ENCODE data around the gene INPP5J.
"Not testable (repeated sequence)": the region's sequence is repeated elsewhere in the genome, so short reads cannot be mapped to it uniquely, and the experiment has no call there.

INPP5J gene, protein sequence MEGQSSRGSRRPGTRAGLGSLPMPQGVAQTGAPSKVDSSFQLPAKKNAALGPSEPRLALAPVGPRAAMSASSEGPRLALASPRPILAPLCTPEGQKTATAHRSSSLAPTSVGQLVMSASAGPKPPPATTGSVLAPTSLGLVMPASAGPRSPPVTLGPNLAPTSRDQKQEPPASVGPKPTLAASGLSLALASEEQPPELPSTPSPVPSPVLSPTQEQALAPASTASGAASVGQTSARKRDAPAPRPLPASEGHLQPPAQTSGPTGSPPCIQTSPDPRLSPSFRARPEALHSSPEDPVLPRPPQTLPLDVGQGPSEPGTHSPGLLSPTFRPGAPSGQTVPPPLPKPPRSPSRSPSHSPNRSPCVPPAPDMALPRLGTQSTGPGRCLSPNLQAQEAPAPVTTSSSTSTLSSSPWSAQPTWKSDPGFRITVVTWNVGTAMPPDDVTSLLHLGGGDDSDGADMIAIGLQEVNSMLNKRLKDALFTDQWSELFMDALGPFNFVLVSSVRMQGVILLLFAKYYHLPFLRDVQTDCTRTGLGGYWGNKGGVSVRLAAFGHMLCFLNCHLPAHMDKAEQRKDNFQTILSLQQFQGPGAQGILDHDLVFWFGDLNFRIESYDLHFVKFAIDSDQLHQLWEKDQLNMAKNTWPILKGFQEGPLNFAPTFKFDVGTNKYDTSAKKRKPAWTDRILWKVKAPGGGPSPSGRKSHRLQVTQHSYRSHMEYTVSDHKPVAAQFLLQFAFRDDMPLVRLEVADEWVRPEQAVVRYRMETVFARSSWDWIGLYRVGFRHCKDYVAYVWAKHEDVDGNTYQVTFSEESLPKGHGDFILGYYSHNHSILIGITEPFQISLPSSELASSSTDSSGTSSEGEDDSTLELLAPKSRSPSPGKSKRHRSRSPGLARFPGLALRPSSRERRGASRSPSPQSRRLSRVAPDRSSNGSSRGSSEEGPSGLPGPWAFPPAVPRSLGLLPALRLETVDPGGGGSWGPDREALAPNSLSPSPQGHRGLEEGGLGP

DNA sequence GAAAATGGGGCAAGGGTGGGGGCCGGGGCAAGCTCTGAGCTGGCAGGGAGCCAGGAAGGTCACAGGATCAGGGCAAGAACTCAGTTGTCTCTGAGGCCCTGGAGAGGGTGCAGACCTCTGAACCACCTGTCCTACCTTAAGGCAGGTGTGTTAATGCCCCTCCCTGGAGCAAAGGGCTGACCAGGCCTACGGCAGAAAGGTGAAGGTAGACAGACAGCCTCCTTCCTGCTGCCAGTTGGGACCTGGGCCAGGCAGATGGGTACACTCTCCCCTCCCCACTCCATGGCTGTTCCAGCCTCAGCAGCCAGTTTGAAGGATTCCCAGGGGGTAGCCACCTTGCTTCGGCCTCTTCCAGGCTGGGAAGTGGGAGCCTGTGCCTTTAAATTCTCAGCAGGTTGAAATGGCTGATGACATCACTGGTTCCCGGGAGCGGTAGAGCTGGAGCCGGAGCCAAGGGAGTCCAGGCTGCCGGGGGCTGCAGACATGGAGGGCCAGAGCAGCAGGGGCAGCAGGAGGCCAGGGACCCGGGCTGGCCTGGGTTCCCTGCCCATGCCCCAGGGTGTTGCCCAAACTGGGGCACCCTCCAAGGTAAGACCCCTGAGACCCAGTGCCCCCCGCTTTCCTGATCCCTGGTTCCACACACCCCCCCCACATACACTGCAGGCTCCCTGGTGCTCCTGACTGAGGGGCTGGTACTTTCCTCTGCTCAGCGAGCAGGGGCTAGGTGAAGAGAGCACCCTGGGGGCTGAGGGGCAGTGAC is at the start of gene INPP5J:
TSS of gene INPP5J (plus strand) at position 435 of the 760 bp plus-strand sequence. CDS start at position 484, 49 bp downstream.
- no peak for DNase-seq (ENCODE audit: low read depth)

DNA sequence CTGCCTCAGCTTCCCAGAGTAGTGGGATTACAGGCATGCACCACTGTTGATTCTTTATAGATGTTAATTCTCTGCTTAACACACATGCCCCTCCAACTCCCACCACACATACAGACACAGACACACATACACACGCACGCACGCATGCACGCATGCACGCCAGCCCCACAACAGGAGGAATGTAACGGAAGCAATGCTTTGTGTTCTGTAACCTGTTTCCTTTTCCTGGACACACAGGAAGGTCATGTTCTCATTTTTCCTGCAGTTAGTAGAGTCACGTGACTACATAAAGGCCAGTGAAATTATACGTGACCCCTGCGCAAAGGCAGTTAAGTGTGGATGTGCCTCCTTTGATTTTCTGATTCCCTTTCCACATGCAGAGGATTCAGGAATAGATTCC is 49.6 kb upstream of the INPP5J start:
- DNase-seq (ENCODE audit: low read depth): not testable (repeated sequence)

DNA sequence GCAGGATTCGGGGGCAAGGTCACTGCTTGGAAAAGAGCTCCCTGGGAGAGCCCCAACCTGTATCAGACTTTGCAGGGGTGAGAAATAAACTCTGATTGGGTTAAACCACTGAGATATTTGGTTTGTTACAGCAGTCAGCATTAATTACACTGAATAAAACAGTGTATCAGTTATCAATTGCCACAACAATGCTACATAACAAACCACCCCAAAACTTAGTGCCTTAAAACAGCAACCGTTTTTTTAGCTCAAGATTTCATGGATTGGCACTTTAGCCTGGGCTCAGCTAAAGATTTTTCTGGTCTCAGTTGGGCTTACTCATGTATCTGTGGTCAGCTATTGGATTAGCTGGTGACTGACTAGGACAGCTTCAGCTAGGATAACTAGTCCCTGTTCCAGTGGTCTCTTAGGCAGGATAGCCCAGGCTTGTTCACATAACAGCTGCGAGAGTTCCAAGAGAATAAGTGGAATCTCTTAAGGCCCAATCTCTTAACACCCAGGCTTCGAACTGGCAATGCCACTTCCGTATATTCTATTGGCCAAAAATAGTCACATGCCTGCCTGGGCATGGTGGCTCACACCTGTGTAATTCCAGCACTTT is 49.1 kb upstream of the INPP5J start:
- DNase-seq (ENCODE audit: low read depth): not testable (repeated sequence)

DNA sequence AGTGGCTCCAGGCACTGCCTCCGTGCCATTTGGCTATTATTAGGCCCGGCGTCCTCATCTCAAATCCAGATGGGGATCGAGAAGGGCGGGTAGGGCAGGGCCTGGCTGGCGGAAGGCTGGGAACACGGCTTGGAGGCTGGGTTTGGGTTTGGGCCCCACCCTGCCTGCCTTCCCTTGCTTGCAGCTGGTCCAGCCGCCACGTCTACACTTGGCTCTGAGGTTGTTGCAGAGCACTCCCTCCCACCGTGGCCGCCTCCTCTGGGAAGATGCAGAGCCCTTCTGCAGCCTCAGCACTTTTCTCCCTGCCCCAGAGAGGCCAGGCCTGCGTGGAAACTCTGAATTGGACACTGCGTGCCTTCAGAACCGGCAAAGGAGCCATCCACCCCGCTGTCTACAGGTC is 46.8 kb upstream of the INPP5J start:
- DNase-seq (ENCODE audit: low read depth): no peak

DNA sequence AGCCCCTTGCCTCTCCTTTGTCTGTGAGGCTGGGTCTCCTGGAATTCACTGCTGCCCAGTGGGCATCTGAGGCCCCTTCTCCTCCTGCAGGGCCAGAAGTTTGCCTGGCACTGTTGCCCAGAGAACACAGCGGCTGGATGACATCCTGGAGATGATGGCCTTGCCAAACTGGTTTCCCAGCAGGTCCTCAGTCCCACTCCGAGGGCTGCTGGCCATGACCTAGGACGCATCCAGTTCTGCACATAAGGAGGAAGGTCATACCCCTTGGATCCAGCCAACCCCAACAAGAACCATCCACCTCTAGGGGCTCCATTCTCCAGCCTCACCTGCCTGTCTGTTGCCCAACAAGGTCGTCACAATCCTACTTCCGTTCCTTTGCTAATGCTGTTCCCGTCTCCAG is 45.1 kb upstream of the INPP5J start:
- DNase-seq (ENCODE audit: low read depth): no peak

DNA sequence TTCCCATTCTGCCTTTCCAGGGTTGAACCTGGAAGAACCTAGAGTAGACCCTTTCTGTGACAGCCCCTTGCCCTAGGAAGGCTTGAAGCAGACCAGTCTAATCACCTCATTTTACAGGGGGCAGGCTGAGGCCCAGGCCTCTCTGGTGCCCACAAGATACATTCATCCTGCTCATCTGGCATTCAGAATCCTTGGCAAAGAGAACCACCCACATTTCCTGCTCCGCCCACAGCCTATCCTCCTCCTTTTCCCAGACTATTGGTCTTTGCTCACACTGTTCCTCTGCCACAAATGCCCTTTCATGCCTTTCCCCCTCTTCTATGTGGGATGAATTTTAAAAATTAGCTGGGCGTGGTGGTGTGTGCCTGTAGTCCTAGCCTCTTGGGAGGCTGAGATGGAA is 44.4 kb upstream of the INPP5J start:
- DNase-seq (ENCODE audit: low read depth): not testable (repeated sequence)

DNA sequence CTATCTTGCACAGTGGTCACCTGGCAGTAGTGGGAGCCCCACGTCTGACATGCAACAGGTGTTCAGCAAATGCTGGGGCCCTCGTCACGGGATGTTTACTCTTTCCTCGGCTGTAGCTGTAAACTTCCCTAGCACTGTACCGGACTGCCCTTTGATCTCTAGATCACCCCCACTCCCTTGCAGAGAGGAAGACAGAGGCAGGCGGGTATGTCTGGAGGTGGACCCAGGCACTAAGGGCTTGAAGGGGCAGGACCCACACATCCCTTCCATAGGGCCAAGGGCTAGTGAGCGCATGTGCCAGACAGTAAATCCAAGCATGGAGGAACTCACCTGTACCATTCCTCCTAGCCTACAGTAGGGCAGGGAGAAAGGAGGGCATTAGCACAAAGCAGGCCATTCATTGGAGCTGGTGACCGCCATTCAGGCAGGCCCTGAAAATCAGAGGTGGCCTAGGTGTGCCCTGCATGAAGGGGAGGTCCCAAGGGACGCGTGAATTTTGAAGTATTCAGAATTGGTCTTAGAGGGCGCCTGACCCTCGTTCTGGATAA is 43.6 kb upstream of the INPP5J start:
- no peak for DNase-seq (ENCODE audit: low read depth)

DNA sequence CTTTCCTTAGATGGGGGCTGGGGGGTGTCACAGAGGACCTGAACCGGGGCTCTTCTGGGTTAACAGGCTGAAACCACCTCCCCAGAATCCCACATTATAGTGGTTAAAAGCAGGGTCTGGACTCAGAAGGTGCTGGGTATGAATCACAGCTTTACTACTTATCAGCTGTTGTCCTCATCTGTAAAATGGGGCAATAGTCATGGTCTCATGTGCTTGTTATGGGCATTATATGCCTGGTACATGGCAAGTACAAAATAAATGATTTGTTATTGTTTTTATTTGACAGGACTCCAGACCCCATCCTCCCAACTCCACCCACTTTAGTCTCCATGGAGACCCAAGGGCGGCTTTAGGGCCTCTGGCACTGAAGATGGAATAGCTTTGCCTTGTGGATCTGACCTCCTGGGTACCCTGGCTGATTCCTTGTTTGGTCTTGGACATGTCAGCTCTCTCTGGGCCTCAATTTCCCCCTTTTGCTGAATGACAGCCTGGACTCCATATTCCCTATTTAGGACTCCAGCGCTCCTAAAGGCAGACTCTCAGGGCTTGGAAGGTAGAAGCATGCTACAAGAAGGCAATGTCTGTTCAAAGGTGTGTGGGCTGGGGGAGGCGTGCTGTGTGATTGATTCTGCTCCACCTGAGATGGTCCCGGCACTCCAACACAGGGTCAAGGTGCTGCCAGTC is 42.5 kb upstream of the INPP5J start:
- no peak for DNase-seq (ENCODE audit: low read depth)

DNA sequence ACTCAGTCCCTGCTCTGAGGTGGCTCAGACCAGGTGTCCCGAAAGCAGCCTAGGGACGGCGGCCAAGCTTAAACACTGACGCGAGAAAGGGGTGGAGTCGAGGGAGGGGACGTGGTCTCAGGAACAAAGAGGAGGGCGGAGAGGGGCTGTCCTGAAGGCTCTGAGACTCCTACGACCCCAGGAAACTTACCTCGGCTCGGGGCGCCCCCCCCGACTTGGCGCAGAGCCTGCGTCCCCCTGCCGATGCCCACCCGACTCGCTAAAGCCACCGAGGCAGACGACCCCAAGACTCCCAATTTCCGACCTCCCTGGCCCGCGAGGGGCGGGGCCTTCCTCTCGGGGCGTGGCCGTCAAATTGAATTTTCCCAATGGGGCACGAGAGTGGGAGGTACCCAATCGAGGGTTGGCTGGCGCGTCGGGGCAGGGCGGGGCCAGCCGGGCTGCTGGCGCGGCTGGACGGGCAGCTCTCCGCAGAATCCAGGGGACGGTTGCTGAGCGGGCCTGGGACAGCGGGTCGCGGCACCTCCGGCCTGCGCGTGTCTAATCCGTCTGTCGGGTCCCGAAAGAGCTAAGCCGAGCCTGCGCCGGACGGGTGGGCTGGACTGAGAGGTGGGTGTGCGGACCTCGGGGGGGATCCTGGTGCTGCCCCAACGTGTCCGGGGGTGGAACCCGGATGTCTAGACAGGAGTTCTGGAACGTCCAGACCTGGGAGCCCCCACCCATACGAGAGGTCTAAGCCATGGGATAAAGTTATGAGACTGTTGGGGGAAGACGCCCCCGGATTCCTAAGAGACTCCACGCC is 41.7 kb upstream of the INPP5J start, which contains the start of gene SMTN:
TSS of gene SMTN (plus strand) at position 471 of the 802 bp plus-strand sequence. CDS start 1,941 bp downstream, outside the sequence.
- peak; percentile 85 for DNase-seq (ENCODE audit: low read depth)

DNA sequence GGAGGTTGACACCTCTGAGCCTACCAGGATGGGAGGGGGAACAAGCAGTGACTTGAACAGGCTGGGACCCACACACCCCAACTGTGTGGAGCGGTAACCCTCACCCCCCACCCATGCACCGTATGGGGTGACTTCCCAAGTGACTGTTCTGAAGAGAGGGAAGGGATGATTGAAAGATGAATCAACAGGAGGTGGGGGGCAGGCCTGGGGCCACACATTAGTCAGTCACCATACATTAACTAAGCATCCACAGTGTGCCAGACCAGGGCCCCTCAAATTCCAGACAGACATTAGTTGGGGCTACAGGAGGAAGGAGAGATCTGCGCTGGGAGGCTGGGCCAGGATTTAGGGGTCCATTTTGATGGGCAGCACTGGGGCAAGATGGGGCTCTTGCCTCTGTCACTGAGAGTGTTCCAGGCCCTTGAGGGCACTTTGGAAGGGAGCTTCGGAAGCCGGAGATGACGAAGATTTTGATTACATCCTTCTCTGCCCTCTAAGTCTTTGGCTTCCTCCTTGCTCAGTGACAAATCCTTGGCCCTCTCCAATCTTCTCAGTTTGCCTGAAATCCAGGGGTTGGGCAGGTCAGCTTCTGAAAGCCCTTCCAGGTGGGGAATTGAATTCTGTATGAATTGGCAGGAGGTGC is 40.7 kb upstream of the INPP5J start:
- DNase-seq (ENCODE audit: low read depth): no peak

DNA sequence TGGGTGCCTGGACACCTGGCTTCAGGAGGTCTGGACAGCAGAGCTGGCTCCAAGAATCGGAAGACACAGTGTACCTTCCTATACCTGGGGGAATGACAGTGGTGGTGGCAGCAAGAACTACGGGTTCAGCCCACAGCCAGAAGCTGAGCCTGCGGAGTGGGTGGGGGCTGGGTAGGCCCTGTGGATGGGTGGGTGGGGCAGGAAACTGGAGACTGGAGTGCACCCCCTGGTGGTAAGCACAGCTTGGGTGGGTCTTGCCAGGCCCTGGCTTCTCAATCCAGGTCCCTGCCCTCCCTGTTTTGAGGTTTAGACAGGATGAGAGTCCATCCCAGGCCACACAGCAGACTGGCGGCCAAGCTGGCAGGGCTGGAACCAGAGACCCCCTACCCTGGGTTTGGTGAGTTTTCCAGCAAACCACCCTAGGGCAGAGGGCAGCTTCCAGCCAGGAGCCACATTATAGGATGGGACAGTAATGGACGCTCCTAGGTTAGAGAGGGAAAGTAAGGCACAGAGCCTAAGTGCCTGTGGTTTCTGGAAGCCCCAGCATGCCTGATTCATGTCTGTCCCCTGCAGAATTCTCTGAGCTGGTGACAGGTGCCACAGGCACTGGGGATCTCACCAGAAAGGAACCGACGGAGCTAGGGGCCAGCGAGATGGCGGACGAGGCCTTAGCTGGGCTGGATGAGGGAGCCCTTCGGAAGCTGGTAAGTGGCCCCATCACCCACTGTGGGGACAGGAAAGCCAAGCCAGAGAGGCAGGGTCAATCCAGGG is 40.0 kb upstream of the INPP5J start:
- DNase-seq (ENCODE audit: low read depth): no peak

DNA sequence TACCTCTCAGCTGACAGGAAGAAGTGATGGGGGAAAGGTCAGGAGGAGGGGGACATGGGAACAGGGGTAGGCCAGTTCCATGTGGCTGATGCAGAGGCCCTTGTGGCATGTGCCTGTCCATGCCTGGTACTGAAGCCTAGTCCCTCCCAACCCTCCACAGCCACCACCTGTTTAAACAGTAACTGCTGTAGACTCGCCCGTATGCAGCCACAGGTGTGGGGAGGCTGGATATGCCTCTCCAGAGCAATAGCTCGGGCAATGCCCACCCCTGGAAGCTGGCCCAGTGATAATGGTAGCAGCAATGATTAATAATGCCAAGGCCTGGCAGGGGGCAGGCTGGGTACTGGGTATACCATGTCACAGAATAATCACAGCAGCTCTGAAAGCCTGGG is 39.4 kb upstream of the INPP5J start:
- DNase-seq (ENCODE audit: low read depth): no peak

DNA sequence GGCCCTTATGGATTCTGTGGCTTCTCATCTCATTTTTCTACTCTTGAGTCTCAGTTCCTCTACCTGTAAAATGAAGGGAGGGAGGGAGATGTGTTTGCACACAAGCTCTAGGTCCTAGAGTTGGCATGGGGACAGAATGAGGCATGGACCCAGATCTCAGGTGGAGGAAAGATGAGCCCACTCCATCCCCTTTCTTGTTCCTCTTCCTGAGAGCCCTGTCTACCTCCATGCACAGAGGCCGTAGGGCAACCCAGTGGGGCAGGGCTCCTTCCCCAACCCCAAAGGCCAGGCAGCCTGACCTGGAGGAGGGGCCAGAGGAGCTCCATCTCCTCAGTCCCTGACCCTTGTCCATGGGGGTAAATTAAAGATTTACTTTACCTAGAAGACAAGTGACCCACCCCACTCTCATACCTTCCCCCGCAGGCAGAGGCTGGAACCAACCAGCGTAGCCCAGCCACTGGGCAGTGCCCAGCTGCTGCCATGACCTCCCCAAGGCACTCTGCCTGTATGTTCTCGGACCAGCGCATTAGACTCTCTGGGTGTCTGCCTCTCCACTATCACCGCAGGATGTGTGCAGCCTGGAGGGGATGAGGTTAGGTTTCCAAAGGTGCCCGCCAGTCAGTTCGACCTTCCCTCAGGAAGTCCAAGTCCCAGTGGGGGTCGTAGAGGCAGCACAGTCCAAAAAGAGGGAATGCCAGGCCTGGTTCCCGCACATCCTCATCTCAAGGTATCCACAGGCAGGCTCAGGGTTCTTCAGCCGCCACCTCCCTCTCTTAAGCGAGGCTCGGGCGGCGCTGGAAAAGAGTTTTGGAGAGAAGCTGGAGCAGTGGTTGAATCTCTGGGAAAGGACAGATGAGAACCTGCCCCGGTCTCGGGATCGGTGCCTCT is 38.6 kb upstream of the INPP5J start:
- no peak for DNase-seq (ENCODE audit: low read depth)

DNA sequence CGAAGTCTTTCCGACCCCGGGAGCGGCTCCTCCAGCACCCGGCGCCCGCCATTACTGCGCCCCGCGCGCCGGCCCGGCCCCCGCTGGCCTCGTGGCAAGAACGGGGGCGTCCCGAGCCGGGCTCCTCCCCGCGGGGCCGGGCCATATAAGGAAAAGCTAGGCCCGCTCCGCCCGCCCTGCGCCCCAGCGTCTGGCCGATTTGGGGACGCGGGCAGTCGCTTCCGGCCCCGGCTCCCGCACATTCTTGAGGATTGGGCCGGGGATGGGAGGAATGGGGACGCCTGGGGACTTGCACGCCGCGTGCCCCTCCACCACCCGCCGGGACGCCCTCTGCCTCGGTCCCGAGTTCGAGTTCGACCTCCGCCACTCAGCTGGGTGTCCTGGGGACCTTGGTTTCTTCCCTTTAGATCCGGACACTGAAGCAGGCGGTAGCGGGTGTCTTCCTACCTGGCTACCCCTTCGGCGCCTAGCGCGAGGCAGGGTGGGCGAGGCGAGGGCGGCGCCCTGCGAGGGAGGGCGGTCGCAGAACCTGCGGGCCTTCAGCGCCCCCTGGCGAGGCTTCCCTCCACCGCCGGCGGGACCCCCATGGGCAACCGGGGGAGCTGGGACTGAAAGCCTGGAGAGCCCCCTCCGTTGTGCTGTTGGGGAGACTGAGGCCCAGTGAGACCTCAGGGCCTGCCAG is 37.8 kb upstream of the INPP5J start:
- peak; percentile 70 for DNase-seq (ENCODE audit: low read depth)

DNA sequence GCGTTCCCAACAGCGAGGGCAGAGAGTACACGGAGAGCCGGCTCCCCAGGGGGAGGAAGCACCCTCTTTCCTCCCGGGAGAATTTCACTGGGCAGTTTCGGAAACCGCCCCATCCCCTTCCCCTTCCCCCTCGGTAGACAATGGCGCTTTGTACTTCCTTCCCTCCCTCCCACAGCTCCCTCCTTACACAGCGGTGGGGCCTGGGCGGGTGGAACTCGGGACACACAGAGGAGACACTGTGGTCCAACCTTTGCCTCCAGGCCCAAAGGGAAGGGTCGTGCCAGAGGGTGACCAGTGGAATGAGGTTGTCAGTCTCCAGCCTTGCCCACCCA is 37.3 kb upstream of the INPP5J start:
- no peak for DNase-seq (ENCODE audit: low read depth)

DNA sequence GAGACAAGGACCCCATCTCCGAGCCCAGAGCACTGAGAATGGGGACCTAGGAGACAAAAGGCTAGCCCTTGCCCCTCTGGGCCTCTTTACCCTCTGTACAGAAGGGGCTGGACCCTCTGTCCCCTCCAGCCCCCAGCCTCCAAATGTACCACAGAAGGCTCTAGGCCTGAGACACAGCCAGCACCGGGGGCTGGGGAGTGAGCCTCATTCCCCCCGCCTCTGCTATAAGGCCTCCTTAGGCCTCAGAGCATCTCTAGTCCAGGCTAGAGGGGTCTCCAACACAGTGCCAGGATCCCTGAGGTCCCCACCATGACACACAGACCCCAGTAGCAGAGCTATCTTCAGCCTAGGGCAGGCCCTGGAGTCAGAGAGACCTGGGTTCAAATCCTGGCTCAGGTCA is 36.8 kb upstream of the INPP5J start:
- no peak for DNase-seq (ENCODE audit: low read depth)

DNA sequence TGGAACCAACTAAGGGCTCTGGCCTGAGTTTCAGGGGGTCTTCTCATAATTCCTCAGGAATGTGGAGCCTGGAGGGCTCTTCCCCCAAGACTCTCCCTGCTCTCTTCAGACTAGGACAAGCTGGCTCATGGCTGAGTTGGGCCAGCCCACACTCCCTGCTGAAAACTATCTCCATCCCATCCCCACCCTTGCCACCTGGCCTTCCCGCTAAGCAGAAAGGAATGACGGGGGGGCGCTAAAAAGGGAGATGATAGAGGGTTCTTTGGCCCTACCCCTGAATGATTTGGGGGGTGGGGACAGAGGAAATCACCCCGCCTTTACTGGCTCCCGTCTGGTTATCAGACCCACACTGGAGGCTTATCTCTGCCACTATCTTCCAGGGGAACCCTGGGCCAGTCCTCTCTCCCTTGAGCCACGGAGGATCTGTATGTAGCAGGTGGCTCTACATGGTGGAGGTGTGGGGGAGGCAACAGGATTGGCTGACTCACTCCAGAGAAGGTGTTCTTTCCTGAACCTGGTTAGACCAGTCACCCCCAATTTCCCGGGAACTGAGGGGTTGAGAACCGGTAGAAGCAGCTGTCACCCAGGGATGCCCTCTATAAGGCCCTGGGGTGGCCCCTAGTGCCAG is 35.9 kb upstream of the INPP5J start:
- DNase-seq (ENCODE audit: low read depth): no peak

Data from stimulated activated CD8-positive, alpha-beta memory T cell treated with anti-CD3 and anti-CD28 coated beads, Interleukin-15, amount 100 ng/mL, for 1 hour (primary cell).